Pulmonary artery endothelial cell (primary cell): Measurements from ENCODE around the gene FBXL13. TPM values are rescaled to one million over a fixed set of nuclear protein-coding genes. Genes with fewer than 3 reads are reported as not detected.
"Not testable (repeated sequence)": the region's sequence is repeated elsewhere in the genome, so short reads cannot be mapped to it uniquely, and the experiment has no call there.

ENCODE experiments used
- DNase-seq: peaks from one replicate; pipeline ENCODE4 v3.0.0-alpha.2; 2011; ENCODE audit warnings: low read depth, low spot score
- total RNA-seq: library from RNA; depleted of rRNA; stranded (reverse); fragments of >200 nt; gene quantifications from 2 replicates; pipeline ENCODE4 v1.2.3, GENCODE V29; 2014

Gene FBXL13
- total RNA-seq, 1 donor from 2014 or later, result 0.73 TPM

DNA sequence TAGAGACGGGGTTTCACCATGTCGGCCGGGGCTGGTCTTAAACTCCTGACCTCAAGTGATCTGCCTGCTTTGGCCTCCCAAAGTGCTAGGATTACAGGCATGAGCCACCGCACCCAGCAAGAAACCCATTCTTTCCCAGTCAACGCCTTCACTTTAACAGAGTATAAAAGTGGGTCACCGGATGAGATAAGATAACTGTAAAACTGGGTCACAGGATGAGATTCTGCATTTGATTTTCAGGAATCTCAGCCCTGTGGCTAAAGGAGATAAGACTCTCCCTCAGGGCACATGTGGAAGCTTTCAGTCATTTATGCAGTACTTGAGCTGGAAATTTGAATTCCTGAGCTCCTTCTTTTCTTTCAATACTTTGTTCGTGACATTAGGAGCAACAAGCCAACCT lies 91.0 kb downstream of the FBXL13 start:
- no peak for DNase-seq

DNA sequence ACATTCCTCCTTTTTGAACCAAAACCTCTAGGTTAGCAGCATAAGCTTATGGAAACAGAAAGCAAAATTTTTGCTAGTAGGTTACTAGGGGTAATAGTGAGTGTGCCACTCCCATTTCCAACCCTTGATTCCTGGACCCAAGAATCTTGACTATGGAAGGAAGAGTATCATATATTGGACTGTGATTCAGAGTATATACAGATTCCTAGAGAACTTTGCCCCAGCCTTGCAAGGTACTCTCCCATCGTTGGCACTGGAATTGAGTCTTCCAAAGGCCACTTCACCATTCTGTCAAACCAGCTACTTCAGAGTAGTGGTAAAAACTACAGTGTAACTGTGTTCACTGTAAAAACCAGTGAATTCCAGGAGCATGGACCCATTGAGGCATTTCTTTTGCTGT lies 92.4 kb downstream of the FBXL13 start:
- DNase-seq, result no peak

DNA sequence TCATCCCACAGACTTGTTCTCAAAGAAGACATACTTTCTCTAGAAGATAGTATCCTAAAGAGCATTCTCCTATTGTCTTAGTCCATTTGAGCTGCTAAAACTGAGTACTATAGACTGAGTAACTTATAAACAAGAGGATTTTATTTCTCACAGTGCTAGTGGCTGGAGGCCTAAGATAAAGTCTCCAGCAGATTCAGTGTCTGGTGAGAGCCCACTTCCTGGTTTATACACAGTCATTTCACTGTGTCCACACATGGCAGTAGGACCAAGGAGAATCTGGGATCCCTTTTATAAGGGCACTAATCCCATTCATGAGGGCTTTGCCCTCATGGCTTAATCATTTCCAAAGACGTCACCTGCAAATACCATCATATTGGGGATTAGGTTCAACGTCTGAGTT lies 93.1 kb downstream of the FBXL13 start:
- DNase-seq, result no peak

DNA sequence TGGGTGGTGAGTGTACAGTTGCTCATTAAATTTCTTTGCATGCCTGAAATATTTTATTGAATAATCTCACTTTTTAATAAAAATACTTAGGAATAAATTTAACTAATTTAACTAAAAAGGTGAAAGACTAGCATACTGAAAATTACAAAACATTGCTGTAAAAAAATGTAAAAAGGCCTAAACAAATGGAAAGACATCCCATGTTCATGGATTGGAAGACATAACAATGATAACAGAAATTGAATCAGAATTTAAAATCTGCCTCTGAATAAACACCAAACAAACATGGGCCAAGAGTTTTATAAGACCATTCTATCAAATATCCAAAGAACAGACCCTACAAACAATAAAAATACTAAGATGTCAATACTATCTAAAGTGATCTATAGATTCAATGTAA lies 94.9 kb downstream of the FBXL13 start:
- no peak for DNase-seq

DNA sequence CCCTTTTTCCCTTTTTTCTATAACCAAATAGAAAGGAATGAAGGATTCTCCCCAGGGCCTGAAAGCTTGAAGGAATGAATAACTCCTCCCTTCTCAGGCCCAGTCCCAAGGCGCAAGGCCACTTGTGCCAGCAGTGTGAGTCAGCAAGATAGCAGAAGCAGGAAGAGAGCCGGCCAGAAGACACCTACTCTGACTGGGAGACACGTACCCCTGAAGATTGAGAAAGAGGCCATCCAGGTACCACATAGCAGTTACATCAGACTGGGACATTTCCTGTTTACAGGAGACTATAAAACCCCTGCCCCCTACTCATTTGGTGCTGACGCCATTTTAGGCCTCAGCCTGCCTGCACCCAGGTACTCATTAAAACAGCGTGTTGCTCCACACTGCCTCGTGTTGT lies 96.3 kb downstream of the FBXL13 start:
- no peak for DNase-seq

DNA sequence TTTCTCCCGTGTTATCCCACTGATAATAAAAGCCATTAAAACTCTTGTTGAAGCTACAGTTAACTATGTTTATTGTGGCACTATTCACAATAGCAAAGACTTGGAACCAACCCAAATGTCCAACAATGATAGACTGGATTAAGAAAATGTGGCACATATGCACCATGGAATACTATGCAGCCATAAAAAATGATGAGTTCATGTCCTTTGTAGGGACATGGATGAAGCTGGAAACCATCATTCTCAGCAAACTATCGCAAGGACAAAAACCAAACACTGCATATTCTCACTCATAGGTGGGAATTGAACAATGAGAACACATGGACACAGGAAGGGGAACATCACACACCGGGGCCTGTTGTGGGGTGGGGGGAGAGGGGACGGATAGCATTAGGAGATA lies 97.0 kb downstream of the FBXL13 start:
- not testable (repeated sequence) for DNase-seq

DNA sequence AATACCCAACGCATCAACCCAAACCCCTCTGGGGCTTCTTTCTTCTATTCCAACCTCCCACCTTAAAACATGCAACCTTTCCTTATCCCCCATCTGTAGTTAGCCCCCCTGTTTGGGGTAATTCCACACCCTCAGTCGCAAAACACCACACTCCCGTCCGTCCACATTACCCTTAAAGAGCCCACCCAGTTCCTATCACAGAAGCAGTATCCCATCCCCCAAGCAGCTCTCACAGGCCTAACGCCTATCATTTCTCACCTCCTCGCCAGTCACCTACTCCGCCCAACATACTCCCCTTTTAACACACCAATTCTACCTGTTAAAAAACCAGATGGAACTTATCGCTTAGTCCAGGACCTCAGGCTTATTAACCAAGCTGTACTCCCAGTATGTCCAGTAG lies 98.1 kb downstream of the FBXL13 start:
- DNase-seq, result no peak

DNA sequence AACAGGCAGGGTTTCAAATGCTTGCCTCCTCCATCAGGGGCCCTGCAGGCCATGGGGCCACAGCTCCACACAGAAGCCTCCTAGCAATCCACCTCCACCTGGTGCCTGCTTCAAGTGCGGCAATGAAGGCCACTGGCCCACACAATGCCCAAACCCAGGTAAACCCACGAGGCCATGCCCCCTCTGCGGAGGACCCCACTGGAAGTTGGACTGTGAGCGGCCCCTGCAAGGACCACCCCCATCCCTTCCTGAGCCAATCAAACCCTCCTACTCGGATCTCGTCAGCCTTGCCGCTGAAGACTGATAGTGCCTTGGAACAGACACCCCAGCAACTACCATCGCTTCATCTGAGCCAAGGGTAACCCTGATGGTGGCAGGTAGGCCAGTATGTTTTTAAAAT lies 98.7 kb downstream of the FBXL13 start:
- DNase-seq, result no peak

DNA sequence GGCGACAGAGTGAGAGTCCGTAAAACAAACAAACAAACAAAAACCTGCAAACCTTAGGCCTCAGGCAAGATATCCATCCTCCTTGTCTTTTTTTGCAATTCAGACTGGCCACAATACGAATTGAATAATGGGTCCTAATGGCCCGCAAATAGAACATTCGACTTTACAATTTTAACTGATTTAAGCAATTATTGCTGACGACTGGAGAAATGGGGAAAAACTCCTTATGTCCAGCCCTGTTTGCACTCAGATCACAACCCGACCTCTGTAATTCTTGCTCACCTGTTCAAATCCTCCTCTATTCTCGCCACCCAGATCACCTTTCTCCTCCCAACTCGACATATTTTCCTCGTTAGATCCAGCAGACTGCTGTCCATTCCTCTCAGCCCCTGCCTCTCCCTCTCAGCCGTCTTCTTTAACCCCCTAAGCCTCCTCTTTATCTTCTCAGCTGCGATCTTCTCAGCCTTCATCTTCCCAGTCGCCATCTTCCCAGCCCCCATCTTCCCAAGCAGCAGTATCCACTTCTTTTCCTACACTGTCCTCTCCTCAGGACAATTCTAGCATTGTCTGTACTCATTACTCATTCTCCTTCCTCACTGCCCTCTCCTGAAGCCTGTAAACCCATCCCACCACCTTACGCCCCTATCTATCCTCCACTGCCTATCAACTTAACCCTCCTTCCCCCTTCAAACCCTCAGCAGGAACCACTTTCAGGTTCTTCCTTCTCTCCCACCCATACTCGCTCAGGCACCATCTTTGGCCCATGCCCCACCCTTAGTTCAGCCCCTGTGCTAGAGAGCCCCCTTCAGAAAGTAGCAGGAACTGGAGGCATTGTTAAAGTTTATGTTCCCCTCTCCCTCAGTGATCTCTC lies 100.0 kb downstream of the FBXL13 start:
- DNase-seq, result no peak

DNA sequence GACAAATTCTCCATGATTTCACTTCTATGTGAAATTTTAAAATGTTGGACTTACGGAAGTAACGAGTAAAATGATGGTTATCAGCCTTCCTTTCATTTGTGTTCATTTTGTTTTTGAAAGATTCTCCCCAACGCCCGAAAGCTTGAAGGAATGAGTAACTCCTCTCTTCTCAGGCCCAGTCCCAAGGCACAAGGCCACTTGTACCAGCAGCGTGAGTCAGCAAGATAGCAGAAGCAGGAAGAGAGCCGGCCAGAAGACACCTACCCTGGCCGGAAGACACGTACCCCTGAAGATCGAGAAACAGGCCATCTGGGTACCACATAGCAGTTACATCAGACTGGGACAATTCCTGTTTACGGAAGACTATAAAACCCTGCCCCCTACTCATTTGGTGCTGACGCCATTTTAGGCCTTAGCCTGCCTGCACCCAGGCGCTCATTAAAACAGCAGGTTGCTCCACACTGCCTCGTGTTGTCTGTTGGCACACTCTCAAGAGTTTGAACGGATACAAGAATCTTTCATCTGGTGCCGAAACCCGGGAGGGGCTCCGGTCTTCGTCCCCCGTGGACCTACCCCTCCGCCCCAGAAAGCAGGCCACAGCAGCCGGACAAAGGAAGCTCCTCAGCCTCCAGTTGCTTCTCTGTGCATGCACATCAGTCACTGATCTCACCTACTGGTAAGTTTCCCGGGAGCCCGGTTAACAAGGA lies 101.3 kb downstream of the FBXL13 start:
- DNase-seq, result no peak

DNA sequence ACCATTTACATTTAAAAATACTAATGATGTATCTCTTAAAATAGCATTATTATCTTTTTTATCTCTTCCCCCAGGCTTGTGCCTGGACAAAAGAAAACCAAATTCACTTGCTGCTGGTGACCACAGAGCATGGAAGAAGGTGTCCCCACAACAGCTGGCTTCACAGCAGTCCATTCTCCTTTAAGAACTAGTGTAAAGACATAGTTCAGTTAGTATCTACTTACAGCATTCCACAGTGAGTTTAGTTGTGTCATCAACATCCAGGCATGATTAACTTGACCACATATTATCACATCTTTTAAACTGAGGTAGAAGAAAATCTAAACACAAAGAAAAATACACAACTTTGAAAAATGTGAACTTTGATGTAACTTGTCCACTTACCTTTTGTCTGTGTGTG lies 106.8 kb downstream of the FBXL13 start:
- no peak for DNase-seq

DNA sequence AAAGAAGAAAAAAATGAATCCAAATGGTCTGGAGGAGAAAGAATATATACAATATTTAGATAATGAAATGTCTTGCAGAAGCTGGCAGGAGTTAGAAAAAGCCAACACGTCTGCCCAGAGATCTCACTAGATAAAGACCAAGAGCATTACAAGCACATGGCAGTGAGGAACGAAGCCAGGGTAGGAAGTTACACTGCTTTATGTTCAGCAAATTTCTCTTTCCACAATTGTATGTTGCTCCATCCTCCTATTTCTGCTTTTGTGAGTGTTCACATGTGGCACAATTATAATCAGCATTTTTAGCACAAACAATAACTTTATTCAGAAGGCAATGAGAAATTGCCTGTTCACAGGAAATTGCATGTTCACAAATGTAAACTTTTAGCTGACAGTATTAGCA lies 108.1 kb downstream of the FBXL13 start:
- no peak for DNase-seq

DNA sequence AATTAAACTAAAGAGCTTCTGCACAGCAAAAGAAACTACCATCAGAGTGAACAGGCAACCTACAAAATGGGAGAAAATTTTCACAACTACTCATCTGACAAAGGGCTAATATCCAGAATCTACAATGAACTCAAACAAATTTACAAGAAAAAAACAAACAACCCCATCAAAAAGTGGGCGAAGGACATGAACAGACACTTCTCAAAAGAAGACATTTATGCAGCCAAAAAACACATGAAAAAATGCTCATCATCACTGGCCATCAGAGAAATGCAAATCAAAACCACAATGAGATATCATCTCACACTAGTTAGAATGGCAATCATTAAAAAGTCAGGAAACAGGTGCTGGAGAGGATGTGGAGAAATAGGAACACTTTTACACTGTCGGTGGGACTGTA lies 112.6 kb downstream of the FBXL13 start:
- not testable (repeated sequence) for DNase-seq

DNA sequence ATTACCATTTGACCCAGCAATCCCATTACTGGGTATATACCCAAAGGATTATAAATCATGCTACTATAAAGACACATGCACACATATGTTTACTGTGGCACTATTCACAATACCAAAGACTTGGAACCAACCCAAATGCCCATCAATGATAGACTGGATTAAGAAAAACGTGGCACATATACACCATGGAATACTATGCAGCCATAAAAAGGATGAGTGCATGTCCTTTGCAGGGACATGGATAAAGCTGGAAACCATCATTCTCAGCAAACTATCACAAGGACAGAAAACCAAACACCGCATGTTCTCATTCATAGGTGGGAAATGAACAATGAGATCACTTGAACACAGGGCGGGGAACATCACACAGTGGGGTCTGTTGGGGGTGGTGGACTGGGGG lies 116.6 kb downstream of the FBXL13 start:
- not testable (repeated sequence) for DNase-seq

DNA sequence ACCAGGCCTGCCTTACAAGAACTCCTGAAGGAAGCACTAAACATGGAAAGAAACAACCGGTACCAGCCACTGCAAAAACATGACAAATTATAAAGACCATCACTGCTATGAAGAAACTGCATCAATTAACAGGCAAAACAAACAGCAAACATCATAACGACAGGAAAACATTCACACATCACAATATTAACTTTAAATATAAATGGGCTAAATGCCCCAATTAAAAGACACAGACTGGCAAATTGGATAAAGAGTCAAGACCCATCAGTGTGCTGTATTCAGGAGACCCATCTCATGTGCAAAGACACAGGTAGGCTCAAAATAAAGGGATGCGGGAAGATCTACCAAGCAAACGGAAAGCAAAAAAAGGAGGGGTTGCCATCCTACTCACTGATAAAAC lies 120.2 kb downstream of the FBXL13 start:
- DNase-seq, result not testable (repeated sequence)

DNA sequence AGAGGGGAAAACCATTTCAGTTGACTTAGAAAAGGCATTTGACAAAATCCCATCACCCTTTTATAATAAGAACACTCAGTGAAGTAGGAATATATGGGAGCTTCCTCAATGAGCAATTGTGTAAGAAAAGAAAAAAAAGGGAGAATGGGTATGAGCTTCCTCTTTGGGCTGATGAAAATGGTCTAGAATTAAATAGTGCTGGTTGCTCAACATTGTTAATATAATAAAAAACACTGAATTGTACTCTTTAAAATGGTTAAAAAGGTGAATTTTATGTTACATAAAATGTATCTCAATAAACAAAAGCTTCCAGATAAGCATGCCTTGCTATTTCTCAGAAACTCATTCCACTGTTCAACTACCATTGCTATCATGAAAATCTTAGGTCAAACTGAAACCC lies 121.2 kb downstream of the FBXL13 start:
- DNase-seq, result no peak

DNA sequence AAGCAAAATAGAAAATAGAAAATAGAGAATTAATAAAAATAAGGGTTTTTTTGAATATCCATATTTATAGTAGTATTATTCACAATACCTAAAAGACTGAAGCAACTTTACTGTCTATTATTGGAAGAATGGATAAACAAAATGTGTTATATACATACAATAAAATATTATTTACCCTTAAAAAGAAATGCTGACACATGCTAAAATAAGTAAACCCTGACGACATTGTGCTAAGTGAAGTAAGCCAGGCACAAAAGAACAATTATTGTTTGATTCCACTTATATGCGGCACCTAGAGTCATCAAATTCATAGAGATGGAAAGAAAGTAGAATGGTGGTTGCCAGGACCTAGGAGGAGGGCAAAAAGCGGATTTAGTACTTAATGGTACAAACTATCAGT lies 122.8 kb downstream of the FBXL13 start:
- no peak for DNase-seq

DNA sequence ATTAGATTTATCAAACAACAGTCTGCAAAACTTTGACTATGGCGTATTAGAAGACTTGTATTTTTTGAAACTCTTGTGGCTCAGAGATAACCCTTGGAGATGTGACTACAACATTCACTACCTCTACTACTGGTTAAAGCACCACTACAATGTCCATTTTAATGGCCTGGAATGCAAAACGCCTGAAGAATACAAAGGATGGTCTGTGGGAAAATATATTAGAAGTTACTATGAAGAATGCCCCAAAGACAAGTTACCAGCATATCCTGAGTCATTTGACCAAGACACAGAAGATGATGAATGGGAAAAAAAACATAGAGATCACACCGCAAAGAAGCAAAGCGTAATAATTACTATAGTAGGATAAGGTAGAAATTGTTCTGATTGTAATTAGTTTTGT lies 130.4 kb downstream of the FBXL13 start:
- DNase-seq, result no peak

DNA sequence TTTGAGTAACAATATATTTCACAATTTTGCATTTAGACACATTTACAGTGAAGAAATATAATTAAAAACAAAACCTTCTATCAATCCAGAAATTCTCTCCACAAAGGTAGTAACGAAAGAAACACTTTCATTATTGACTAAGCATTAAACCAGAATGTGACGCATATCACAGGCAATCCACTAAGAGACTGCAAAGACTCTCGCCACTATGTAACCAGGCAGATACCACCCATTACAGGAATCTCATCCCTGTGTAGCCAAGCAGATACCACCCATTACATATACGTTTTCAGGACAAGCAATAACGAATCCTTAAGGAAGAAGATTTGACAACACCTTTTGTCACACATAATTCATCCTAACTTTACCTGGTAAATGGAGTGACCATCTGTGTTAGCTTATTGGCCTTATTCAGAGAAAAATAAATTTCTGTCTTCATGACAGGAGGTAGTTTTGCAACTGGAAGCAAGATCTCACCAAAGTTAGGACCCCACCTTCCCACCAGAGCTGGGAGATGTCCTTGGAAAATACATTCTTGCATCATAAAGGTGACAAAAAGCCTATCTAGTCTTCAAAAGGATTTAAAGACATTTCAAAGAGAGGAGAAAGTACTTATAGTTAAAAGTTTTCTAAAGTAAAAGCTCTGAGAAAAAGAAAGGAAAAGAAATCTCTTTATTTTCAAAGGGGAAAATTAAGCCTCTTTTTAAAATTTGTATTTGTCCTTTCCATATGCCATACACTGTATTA lies 131.0 kb downstream of the FBXL13 start:
- no peak for DNase-seq

DNA sequence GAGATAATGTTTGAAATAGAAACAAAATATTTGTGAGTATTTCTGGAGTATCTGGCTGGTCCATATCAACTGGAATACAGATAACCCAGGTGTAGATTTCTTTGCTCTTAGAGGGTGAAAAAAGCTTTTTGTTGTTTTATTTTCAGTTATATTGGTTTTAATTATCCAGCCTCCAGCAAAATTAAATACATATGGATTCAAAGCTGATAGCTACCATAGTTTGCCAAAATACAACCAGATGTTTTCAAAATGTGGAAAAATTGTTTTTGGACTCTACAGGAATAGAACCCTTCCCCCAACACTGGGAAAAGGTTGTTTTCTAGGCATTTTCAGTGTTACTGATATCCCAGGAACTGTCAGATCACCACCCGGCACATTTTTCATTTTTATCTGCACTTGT lies 131.7 kb downstream of the FBXL13 start:
- DNase-seq, result no peak

DNA sequence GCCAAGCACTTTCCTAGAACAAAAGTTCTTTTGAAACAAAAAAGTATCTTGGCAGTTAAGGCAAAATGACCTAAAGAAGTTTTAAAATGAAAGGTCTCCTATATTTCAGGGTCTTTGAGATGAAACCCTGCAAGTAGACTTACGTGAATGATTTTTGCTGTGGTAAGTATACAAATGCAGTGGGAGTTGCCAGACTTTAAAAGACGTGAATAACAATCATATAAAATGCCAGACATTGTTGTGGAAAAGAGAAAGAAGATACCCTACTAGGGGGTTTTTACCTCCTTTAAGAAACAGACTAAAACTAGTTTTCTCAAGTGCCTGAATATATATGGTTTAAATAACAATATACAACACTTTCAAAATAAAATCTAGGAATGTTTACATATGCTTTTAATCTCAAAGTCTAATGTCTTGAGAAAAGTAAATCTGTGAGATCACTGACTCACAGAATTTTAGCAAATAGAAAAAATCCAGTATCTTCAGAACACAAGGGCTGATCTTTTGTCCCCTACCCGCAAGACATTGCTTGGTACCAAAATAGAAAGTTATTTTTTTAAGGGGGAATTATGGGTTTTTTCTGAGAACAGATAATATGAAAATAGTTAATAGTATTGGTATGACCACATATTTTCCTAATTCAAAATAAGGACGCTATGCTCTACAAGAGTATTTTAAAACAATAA lies 132.3 kb downstream of the FBXL13 start:
- DNase-seq, result no peak

DNA sequence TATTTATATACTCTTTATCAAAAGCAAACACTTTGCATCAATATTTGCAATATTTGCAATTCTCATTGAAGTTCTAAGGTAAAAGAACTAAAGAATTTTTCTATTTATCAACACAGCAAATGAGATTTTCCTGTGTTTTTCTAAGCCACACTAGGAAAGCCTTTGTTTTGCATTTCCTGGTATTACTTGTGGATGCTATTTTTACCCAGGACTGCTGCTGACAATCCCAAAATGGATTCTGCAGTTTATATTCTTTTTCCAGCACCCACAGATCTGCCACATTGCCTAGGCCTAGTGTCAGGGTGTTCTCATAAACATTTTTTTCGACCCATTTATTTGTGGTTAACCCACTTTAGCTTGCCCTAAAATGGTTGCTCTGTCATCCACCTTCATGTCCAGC lies 135.9 kb downstream of the FBXL13 start:
- no peak for DNase-seq
